ENCODE data around the gene AKAP11. TPM values are rescaled to one million over a fixed set of nuclear protein-coding genes. Genes with fewer than 3 reads are reported as not detected.

Gene AKAP11
- total and polyA plus RNA-seq, 2 of the 8 experiments (the other 6 are each of a cell fraction or from before 2014, with no cell fraction given), result 4.5 to 21.9 TPM

DNA sequence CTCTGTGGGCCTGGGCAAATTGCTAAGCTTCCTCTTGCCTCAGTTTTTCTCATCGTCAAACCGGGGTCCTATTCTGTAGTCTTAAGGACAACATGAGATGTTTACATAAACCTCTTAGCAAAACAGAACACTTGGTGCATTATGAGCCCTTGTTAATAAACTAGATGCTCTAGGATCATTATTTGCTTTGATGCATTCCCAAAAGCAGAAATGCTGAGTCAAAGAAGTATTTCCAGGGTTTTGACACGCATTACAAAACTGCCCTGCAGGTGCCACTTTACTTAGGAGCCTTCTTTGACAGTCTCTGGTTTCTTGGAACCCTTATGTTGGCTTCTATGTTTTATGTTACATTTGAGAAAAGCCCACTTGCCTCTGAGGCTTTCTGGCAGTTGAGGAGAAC is 12.1 kb downstream of the AKAP11 start (continued):
- TF ChIP-seq, protein P1, sequence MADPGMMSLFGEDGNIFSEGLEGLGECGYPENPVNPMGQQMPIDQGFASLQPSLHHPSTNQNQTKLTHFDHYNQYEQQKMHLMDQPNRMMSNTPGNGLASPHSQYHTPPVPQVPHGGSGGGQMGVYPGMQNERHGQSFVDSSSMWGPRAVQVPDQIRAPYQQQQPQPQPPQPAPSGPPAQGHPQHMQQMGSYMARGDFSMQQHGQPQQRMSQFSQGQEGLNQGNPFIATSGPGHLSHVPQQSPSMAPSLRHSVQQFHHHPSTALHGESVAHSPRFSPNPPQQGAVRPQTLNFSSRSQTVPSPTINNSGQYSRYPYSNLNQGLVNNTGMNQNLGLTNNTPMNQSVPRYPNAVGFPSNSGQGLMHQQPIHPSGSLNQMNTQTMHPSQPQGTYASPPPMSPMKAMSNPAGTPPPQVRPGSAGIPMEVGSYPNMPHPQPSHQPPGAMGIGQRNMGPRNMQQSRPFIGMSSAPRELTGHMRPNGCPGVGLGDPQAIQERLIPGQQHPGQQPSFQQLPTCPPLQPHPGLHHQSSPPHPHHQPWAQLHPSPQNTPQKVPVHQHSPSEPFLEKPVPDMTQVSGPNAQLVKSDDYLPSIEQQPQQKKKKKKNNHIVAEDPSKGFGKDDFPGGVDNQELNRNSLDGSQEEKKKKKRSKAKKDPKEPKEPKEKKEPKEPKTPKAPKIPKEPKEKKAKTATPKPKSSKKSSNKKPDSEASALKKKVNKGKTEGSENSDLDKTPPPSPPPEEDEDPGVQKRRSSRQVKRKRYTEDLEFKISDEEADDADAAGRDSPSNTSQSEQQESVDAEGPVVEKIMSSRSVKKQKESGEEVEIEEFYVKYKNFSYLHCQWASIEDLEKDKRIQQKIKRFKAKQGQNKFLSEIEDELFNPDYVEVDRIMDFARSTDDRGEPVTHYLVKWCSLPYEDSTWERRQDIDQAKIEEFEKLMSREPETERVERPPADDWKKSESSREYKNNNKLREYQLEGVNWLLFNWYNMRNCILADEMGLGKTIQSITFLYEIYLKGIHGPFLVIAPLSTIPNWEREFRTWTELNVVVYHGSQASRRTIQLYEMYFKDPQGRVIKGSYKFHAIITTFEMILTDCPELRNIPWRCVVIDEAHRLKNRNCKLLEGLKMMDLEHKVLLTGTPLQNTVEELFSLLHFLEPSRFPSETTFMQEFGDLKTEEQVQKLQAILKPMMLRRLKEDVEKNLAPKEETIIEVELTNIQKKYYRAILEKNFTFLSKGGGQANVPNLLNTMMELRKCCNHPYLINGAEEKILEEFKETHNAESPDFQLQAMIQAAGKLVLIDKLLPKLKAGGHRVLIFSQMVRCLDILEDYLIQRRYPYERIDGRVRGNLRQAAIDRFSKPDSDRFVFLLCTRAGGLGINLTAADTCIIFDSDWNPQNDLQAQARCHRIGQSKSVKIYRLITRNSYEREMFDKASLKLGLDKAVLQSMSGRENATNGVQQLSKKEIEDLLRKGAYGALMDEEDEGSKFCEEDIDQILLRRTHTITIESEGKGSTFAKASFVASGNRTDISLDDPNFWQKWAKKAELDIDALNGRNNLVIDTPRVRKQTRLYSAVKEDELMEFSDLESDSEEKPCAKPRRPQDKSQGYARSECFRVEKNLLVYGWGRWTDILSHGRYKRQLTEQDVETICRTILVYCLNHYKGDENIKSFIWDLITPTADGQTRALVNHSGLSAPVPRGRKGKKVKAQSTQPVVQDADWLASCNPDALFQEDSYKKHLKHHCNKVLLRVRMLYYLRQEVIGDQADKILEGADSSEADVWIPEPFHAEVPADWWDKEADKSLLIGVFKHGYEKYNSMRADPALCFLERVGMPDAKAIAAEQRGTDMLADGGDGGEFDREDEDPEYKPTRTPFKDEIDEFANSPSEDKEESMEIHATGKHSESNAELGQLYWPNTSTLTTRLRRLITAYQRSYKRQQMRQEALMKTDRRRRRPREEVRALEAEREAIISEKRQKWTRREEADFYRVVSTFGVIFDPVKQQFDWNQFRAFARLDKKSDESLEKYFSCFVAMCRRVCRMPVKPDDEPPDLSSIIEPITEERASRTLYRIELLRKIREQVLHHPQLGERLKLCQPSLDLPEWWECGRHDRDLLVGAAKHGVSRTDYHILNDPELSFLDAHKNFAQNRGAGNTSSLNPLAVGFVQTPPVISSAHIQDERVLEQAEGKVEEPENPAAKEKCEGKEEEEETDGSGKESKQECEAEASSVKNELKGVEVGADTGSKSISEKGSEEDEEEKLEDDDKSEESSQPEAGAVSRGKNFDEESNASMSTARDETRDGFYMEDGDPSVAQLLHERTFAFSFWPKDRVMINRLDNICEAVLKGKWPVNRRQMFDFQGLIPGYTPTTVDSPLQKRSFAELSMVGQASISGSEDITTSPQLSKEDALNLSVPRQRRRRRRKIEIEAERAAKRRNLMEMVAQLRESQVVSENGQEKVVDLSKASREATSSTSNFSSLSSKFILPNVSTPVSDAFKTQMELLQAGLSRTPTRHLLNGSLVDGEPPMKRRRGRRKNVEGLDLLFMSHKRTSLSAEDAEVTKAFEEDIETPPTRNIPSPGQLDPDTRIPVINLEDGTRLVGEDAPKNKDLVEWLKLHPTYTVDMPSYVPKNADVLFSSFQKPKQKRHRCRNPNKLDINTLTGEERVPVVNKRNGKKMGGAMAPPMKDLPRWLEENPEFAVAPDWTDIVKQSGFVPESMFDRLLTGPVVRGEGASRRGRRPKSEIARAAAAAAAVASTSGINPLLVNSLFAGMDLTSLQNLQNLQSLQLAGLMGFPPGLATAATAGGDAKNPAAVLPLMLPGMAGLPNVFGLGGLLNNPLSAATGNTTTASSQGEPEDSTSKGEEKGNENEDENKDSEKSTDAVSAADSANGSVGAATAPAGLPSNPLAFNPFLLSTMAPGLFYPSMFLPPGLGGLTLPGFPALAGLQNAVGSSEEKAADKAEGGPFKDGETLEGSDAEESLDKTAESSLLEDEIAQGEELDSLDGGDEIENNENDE (IDR thresholded peaks at IDR 0.05; ENCODE audit: insufficient replicate concordance, low read length), result no peak
- no peak for TF ChIP-seq GABPA (IDR thresholded peaks at IDR 0.05; ENCODE audit: borderline replicate concordance, insufficient read depth, low read length)
- no peak for TF ChIP-seq SIN3A (conservative IDR thresholded peaks at IDR 0.05 in 1 of 2, IDR thresholded peaks at IDR 0.05 in 1 of 2; ENCODE audit: low read depth in 1 of 2, low read length in 2 of 2)
- TF ChIP-seq MAFK (IDR thresholded peaks at IDR 0.05; ENCODE audit: low read depth, low read length), result peak; percentile 58; the same call in 1 of the 2 replicates
- TF ChIP-seq BACH1 (IDR thresholded peaks at IDR 0.05; ENCODE audit: low read length), result peak; percentile 69; the same call in 1 of the 2 replicates
- TF ChIP-seq SP2 (IDR thresholded peaks at IDR 0.05; ENCODE audit: low read length), result no peak
- no peak for TF ChIP-seq EZH2 (IDR thresholded peaks at IDR 0.05; ENCODE audit: low read depth, low read length, severe bottlenecking)
- TF ChIP-seq CHD2 (IDR thresholded peaks at IDR 0.05; ENCODE audit: low read length), result no peak
